NCI-H1436 (cell line): ENCODE data around the gene BMX.

Experiments used
- DNase-seq: peaks from one replicate; lab custom pipeline; 2025; lab: John Stamatoyannopoulos, UW

BMX gene

DNA sequence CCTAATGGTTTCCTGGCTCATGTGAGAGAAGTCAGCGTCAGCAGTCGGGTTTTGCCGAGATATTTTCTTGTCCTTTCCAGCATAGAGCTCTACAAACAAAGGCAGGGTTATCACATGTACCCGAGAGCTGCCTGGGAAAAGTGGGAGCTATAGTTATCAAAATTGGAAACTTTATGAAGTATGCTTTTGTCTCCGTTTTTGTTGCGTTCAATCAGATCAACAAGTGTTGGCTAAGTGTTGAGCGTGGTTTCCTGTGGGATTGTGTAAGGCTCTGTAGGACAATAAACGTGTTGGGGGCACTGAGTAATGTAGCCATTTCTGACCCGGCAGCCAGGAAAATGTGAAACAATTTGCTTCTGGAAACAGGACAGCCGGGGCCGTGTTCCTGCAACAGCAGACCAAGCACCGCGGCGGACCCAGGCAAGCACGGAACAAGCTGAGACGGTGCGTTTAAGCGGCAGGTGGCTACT lies at the start of gene BMX:
BMX (plus strand) TSS at position 311 of the 470 bp plus-strand sequence. CDS start 7,547 bp downstream, outside the sequence.
- no peak for DNase-seq

GRCh38 chrX:15451913-15452312 lies 48.7 kb upstream of the BMX start:
- DNase-seq = no peak

- no peak for DNase-seq
These were observed 35.9 kb upstream of the BMX start for GRCh38 chrX:15464704-15465103.

DNA sequence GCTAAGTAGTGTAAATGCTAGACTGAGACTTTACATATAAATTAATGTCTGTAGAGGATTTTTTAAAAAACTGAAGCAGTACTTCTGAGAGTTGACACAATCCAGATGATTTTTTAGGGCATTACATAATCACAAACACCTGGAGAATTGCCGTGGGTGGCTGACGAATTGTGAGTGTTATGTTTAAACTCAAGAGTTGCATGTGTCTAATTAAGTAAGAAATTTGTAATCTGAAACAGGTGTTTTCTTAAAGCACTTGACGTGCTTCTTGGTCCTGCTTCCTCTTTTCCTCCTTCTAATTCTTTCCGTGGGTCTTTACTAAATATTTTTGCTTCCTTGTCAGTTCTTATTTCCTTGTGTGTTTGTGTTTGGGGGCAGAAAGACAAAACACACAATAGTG lies 35.3 kb upstream of the BMX start:
- DNase-seq = no peak

- DNase-seq = no peak
These were observed 34.5 kb upstream of the BMX start for GRCh38 chrX:15465896-15466651.

DNA sequence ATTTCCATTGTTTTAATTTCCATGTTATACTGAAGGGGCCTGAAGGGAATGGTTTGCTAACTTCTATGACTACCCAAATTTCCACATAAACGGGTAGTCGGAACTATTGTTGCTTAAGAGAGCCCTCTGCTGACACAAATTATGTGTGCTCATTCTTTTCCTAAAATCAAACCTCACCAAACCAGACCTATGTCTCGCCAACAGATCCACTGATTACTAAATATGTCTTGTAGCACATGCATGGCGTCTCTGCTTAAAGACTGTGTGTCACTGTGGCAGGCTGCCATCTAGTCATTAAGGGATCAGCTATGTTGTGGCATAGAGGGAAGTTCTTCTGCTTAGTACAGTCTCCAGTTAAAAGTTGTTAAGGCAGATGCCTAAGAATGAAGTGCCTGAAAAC lies 32.6 kb upstream of the BMX start:
- DNase-seq = no peak

- no peak for DNase-seq
These were observed 31.0 kb upstream of the BMX start for GRCh38 chrX:15469613-15470012.

DNA sequence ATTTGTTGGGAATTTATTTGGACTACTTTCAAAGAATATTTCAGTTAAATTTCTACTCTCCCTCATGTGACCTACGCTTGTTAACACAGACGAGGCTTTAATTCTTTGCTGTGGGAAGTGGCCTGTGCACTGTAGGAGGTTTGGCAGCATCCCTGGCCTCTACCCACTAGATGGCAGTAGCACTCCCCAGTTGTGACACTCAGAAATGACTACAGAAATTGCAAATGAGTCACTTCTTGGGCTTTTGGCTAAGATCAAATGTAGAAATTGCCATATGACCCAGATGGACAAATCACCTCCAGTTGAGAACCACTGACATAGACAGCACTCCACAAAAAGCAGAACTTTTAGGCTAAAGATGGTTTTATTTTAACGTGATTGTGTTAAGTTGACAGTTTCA lies 29.6 kb upstream of the BMX start:
- peak; percentile 4 for DNase-seq

DNA sequence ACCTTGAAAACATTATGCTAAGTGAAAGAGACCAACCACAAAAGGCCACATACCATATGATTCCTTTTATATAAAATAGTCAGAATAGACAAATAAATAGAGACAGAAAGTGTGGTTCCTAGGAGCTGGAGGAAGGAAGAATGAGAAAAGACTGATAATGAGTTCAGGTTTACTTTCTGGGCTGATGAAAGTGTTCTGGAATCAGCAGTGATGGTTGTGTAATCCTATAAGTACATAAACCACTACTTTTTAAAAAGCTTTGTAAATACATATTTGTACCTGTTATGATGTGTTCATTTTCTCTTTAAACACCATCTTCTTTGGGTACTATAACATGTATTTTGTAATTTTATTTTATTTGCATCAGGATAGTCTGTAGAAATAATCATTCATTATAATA lies 28.1 kb upstream of the BMX start:
- DNase-seq = no peak

- DNase-seq = no peak
These were observed 26.6 kb upstream of the BMX start for GRCh38 chrX:15474028-15474427.

GRCh38 chrX:15475021-15475420 lies 25.6 kb upstream of the BMX start:
- DNase-seq = no peak

- DNase-seq = no peak
These were observed 25.1 kb upstream of the BMX start for GRCh38 chrX:15475486-15475885.

DNA sequence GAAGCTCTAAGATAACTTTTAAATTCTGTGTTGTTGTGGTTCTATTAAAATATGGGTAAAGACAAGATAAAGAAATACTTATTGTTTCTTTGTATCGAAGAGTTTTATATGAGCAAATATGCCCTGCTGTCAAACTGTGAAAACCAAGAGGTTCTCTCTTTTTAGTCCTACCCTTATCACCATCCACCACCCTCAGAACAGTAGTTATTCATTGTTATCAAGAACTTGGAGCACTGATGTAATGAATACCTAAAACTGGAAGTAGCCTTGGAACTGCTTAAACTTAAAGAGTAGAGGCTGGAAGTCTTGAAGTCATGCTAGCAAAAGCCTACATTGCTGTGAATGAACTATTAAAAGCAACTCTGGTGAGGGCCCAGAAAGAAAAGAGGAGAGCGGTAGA lies 16.7 kb upstream of the BMX start:
- no peak for DNase-seq

GRCh38 chrX:15492469-15492868 lies 8.1 kb upstream of the BMX start:
- DNase-seq = no peak

DNA sequence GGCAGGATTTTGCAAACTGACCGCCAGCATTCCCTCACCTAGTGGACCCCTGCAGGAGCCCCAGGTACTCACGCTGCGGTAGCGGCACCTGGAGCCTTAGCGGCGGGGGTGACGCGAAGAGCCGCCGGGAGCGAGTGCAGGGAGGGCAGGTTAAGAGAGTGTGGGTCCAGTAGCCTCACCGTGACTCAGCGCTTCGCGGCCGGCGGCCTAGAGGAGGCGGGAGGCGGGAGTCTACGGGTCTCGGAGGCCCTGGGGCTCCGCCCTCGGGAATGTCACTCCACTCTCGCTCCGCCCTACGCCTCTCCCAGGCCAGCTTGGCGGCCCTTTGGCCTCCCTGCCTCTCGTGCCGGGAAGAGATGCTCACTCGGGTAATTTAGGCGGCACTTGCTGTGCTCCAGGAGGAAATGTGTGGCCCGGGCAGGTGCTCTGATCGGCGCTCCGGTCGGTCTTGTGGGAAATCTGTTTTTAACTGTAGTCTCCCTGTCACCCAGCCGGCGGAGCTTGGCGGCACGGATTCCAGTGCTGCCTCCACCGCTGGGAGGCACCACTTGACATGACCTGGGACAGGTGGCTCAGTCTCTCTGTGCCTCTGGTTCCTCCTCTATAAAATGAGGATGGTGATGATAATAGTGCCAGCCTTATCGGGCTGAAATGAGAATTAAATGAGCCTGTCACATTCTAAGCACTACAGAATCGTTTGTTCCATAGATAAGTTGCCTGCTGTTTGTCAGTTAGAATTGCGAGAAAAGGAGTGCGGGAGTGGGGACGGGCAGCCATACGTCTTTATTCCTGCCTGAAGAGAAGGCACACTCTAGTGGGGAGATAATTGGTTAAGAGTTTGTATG lies 7.3 kb upstream of the BMX start, which contains the start of gene PIR:
PIR (minus strand) TSS at position 216 of the 845 bp plus-strand sequence. CDS start 2,076 bp downstream, outside the sequence.
- peak; percentile 72 for DNase-seq

DNA sequence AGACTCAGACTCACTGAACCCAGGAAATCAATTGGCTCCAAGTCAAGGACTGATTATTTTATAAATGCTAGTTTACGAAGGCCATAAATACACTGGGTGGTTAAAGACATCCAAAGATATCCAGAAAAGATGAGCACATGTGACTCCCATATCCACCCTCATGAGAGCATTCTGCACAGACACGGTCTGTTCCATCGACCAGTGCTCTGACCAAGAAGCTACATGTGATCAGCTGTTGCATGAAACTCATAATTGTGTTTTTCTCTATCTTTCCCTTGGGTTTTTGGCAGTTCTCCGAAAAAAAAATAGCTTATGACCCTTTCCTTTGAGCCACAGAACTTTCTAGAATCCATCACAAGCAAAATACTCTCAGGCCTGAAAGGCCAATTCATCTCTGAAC lies 4.8 kb upstream of the BMX start:
- no peak for DNase-seq

DNA sequence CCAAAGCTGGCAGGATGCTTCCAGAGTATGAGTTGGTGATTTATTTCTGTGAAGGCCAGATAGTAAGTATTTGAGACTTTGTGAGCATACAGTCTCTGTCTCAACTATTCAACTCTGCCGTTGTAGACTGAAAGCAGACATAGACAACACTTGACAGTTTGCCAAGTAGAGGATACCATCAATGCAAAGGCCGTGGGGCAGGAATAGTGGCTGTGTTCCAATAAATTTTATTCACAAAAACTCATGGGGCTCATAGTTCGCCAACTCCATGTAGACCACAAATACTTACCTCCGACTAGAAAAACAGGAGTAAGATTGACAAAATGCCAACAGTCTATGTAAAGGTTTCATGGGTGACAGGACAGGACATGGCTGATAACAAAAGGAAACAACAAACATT lies 3.8 kb upstream of the BMX start:
- no peak for DNase-seq

- peak; percentile 24 for DNase-seq
These were observed 2.7 kb upstream of the BMX start for GRCh38 chrX:15497865-15498264.

DNA sequence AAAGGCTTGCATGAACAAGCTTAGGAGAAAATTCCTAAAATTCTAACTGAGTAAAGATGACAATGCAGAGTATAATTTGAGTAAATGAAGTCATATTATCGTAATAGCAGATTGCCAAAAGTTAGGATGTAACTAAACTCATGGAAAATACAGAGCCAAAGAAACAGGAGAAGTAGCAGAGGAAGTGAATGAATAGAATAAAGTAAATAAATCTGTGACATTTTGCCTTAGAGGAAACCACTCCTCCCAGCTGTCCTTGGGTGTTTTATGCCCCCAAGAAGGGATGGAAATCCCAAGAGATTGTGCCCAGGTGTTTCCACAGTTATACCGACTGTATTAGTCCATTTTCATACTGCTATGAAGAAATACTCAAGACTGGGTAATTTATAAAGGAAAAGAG lies 1.9 kb upstream of the BMX start:
- no peak for DNase-seq

DNA sequence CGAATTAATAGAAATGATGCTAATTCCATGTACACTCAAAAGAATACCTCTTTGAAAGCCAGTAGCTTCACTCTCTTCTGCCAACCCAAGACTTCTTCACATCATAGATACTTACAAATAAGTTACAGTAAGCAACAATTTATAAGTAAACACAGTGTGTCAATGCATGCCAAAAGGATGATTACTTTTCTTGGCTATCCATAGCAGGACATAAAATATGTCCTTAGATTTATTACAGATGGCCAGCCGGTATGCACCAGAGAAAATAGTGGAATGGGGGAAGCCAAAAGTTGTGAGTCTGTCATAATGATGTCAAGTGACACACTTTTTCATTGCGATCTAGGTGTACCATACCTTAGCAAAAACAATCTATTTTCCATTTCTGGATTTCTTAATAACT lies 631 bp upstream of the BMX start:
- no peak for DNase-seq

DNA sequence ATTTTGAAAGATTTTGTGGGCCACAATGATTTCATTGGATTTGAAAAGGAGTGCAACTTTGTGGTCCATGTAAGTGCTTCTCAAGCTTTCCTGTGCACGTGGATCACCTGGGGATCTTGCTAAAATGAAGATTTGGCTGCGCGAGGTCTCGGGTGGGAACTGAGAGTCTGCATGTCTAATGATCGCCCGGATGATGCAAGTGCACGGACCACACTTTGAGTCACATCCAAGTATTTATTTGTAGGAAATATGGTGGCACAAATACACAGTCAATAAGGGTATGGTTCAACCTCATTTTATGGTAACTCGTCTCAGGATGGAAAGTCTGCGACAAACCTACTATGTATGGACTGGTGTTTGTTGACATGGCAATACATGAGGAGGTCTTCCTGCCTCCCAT lies 899 bp downstream of the BMX start:
- no peak for DNase-seq

GRCh38 chrX:15504661-15505060 lies 4.1 kb downstream of the BMX start:
- DNase-seq = no peak

DNA sequence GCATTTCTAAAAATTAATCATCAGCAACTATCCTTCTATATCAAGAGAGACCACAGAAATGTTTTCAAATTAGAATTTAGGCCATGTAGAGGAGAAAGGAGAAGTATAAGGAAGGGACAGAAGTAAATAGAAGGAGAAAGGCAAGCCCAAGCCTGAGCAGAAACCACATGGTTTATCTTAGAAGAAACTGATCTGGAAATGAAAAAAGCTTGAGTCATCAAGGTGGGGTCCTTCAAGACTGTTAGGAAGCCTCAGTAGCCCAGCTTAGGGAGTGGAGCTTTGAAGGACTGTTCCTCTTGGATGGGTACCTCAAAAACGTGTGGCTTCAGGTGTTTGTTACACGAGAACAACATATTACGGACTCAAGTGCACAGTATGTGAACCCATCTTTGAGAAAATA lies 4.5 kb downstream of the BMX start:
- no peak for DNase-seq
